ENCODE results near the gene ATP1A2. TPM values are rescaled to one million over a fixed set of nuclear protein-coding genes. Genes with fewer than 3 reads are reported as not detected.

The ATP1A2 gene
- total and polyA plus RNA-seq, 2 of the 8 experiments (the other 6 are each of a cell fraction or from before 2014, with no cell fraction given) = 39.7 to 40.8 TPM

DNA sequence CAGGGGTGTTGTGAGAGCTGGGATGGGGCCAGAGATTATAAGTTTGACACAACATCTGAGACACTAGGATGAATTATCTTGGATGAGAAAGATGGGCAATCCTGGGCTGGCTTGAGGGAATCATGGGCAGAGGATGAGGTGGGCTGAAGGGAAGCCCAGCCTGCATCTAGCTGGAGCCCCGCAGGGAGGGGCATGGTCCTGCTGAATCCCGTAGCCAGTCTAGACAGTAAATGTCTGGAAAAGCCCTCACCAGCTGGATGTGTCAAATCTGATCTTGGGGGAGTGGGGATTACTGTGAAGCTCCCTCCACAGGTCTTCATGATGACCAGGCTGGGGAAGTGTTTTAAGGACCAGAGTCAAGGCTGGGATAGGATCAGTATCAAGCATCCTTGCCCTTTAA is 71.2 kb downstream of the ATP1A2 start (continued):
- TF ChIP-seq PHF8 (conservative IDR thresholded peaks at IDR 0.05; ENCODE audit: low read depth, low read length) (no peak), EGR1 (IDR thresholded peaks at IDR 0.05; ENCODE audit: borderline replicate concordance, low read depth, low read length) (no peak), HDAC2 (IDR thresholded peaks at IDR 0.05; ENCODE audit: borderline replicate concordance in 1 of 2, low read depth in 2 of 2, low read length in 2 of 2) (no peak)
- TF ChIP-seq, protein P1, sequence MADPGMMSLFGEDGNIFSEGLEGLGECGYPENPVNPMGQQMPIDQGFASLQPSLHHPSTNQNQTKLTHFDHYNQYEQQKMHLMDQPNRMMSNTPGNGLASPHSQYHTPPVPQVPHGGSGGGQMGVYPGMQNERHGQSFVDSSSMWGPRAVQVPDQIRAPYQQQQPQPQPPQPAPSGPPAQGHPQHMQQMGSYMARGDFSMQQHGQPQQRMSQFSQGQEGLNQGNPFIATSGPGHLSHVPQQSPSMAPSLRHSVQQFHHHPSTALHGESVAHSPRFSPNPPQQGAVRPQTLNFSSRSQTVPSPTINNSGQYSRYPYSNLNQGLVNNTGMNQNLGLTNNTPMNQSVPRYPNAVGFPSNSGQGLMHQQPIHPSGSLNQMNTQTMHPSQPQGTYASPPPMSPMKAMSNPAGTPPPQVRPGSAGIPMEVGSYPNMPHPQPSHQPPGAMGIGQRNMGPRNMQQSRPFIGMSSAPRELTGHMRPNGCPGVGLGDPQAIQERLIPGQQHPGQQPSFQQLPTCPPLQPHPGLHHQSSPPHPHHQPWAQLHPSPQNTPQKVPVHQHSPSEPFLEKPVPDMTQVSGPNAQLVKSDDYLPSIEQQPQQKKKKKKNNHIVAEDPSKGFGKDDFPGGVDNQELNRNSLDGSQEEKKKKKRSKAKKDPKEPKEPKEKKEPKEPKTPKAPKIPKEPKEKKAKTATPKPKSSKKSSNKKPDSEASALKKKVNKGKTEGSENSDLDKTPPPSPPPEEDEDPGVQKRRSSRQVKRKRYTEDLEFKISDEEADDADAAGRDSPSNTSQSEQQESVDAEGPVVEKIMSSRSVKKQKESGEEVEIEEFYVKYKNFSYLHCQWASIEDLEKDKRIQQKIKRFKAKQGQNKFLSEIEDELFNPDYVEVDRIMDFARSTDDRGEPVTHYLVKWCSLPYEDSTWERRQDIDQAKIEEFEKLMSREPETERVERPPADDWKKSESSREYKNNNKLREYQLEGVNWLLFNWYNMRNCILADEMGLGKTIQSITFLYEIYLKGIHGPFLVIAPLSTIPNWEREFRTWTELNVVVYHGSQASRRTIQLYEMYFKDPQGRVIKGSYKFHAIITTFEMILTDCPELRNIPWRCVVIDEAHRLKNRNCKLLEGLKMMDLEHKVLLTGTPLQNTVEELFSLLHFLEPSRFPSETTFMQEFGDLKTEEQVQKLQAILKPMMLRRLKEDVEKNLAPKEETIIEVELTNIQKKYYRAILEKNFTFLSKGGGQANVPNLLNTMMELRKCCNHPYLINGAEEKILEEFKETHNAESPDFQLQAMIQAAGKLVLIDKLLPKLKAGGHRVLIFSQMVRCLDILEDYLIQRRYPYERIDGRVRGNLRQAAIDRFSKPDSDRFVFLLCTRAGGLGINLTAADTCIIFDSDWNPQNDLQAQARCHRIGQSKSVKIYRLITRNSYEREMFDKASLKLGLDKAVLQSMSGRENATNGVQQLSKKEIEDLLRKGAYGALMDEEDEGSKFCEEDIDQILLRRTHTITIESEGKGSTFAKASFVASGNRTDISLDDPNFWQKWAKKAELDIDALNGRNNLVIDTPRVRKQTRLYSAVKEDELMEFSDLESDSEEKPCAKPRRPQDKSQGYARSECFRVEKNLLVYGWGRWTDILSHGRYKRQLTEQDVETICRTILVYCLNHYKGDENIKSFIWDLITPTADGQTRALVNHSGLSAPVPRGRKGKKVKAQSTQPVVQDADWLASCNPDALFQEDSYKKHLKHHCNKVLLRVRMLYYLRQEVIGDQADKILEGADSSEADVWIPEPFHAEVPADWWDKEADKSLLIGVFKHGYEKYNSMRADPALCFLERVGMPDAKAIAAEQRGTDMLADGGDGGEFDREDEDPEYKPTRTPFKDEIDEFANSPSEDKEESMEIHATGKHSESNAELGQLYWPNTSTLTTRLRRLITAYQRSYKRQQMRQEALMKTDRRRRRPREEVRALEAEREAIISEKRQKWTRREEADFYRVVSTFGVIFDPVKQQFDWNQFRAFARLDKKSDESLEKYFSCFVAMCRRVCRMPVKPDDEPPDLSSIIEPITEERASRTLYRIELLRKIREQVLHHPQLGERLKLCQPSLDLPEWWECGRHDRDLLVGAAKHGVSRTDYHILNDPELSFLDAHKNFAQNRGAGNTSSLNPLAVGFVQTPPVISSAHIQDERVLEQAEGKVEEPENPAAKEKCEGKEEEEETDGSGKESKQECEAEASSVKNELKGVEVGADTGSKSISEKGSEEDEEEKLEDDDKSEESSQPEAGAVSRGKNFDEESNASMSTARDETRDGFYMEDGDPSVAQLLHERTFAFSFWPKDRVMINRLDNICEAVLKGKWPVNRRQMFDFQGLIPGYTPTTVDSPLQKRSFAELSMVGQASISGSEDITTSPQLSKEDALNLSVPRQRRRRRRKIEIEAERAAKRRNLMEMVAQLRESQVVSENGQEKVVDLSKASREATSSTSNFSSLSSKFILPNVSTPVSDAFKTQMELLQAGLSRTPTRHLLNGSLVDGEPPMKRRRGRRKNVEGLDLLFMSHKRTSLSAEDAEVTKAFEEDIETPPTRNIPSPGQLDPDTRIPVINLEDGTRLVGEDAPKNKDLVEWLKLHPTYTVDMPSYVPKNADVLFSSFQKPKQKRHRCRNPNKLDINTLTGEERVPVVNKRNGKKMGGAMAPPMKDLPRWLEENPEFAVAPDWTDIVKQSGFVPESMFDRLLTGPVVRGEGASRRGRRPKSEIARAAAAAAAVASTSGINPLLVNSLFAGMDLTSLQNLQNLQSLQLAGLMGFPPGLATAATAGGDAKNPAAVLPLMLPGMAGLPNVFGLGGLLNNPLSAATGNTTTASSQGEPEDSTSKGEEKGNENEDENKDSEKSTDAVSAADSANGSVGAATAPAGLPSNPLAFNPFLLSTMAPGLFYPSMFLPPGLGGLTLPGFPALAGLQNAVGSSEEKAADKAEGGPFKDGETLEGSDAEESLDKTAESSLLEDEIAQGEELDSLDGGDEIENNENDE (IDR thresholded peaks at IDR 0.05; ENCODE audit: insufficient replicate concordance, low read length) = no peak
